ENCODE results near the gene INVS.

DNA sequence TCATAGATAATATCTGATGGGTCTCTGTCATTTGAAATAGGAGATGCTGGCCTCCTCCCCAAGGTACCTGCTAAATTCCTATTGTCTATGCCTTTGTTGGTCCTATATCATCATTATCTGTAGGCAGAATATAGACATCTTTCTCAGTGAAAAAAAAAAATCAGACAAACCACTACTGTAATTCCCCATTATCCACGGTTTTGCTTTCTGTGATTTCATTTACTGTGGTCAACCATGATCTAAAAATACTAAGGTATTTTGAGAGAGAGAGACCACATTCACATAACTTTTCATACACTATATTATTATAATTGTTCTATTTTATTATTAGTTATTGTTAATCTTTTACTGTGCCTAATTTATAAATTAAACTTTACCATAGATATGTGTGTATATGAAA, 122.5 kb downstream of the INVS start:
- TF ChIP-seq CTCF (IDR thresholded peaks at IDR 0.05 in 4 of 5, conservative IDR thresholded peaks at IDR 0.05 in 1 of 5) (no peak), POLR2A (IDR thresholded peaks at IDR 0.05) (no peak)
